ENCODE measurements around the gene YTHDF1.

The YTHDF1 gene

GRCh38 chr20:63187338-63188158 lies 28.4 kb downstream of the YTHDF1 start:
- no peak overlapping the region for H3K27ac ChIP-seq (ENCODE audit: low read depth in 2 of 2, low read length in 2 of 2)

GRCh38 chr20:63186528-63187316 lies 29.2 kb downstream of the YTHDF1 start:
- Histone ChIP-seq H3K36me3 (ENCODE audit: control insufficient read depth in 2 of 2, insufficient read depth in 2 of 2, low read length in 2 of 2) (no peaks in the 10 kb centered on the region), H3K27ac (ENCODE audit: low read depth in 2 of 2, low read length in 2 of 2) (no peak overlapping the region), H3K9me3 (ENCODE audit: control insufficient read depth in 2 of 2, low read length in 2 of 2) (no peaks in the 10 kb centered on the region), H3K4me3 (ENCODE audit: low read length in 2 of 2) (no peak overlapping the region), H3K4me1 (ENCODE audit: control insufficient read depth in 2 of 2, insufficient read depth in 2 of 2, low read length in 2 of 2) (peaks cover 0 to 2% of the 10 kb centered on the region in 2 donors), H3K9ac (ENCODE audit: low read depth in 1 of 2, low read length in 2 of 2) (no peak overlapping the region), H3K27me3 (ENCODE audit: control insufficient read depth in 2 of 2, insufficient read depth in 2 of 2, low read length in 2 of 2) (no peaks in the 10 kb centered on the region)

More at GRCh38 chr20:63187338-63188158, 28.4 kb downstream of the YTHDF1 start:
- Histone ChIP-seq H3K4me3 (ENCODE audit: low read length in 2 of 2) (no peak overlapping the region), H3K4me1 (ENCODE audit: control insufficient read depth in 2 of 2, insufficient read depth in 2 of 2, low read length in 2 of 2) (peaks cover 0 to 2% of the 10 kb centered on the region in 2 donors), H3K9ac (ENCODE audit: low read depth in 1 of 2, low read length in 2 of 2) (no peak overlapping the region), H3K36me3 (ENCODE audit: control insufficient read depth in 2 of 2, insufficient read depth in 2 of 2, low read length in 2 of 2) (no peaks in the 10 kb centered on the region), H3K27me3 (ENCODE audit: control insufficient read depth in 2 of 2, insufficient read depth in 2 of 2, low read length in 2 of 2) (no peaks in the 10 kb centered on the region), H3K9me3 (ENCODE audit: control insufficient read depth in 2 of 2, low read length in 2 of 2) (no peaks in the 10 kb centered on the region)

GRCh38 chr20:63186084-63186483 lies 29.8 kb downstream of the YTHDF1 start:
- no peak overlapping the region for H3K9ac ChIP-seq (ENCODE audit: low read depth in 1 of 2, low read length in 2 of 2)
- H3K27ac ChIP-seq (ENCODE audit: low read depth in 2 of 2, low read length in 2 of 2), result no peak overlapping the region
- no peaks in the 10 kb centered on the region for H3K9me3 ChIP-seq (ENCODE audit: control insufficient read depth in 2 of 2, low read length in 2 of 2)
- H3K27me3 ChIP-seq (ENCODE audit: control insufficient read depth in 2 of 2, insufficient read depth in 2 of 2, low read length in 2 of 2), result no peaks in the 10 kb centered on the region
- peaks cover 0 to 1% of the 10 kb centered on the region in 2 donors for H3K4me1 ChIP-seq (ENCODE audit: control insufficient read depth in 2 of 2, insufficient read depth in 2 of 2, low read length in 2 of 2)
- no peaks in the 10 kb centered on the region for H3K36me3 ChIP-seq (ENCODE audit: control insufficient read depth in 2 of 2, insufficient read depth in 2 of 2, low read length in 2 of 2)
- H3K4me3 ChIP-seq (ENCODE audit: low read length in 2 of 2), result no peak overlapping the region

GRCh38 chr20:63185215-63185796 lies 30.6 kb downstream of the YTHDF1 start:
- Histone ChIP-seq H3K9ac (ENCODE audit: low read depth in 1 of 2, low read length in 2 of 2) (no peak overlapping the region), H3K27me3 (ENCODE audit: control insufficient read depth in 2 of 2, insufficient read depth in 2 of 2, low read length in 2 of 2) (no peaks in the 10 kb centered on the region), H3K4me1 (ENCODE audit: control insufficient read depth in 2 of 2, insufficient read depth in 2 of 2, low read length in 2 of 2) (no peaks in the 10 kb centered on the region), H3K27ac (ENCODE audit: low read depth in 2 of 2, low read length in 2 of 2) (no peak overlapping the region), H3K36me3 (ENCODE audit: control insufficient read depth in 2 of 2, insufficient read depth in 2 of 2, low read length in 2 of 2) (no peaks in the 10 kb centered on the region), H3K9me3 (ENCODE audit: control insufficient read depth in 2 of 2, low read length in 2 of 2) (no peaks in the 10 kb centered on the region), H3K4me3 (ENCODE audit: low read length in 2 of 2) (no peak overlapping the region)

- Histone ChIP-seq H3K9ac (ENCODE audit: low read depth in 1 of 2, low read length in 2 of 2) (no peak overlapping the region), H3K4me3 (ENCODE audit: low read length in 2 of 2) (no peak overlapping the region), H3K27ac (ENCODE audit: low read depth in 2 of 2, low read length in 2 of 2) (no peak overlapping the region), H3K27me3 (ENCODE audit: control insufficient read depth in 2 of 2, insufficient read depth in 2 of 2, low read length in 2 of 2) (peaks cover 6 to 8% of the 10 kb centered on the region in 2 donors), H3K4me1 (ENCODE audit: control insufficient read depth in 2 of 2, insufficient read depth in 2 of 2, low read length in 2 of 2) (no peaks in the 10 kb centered on the region), H3K9me3 (ENCODE audit: control insufficient read depth in 2 of 2, low read length in 2 of 2) (no peaks in the 10 kb centered on the region), H3K36me3 (ENCODE audit: control insufficient read depth in 2 of 2, insufficient read depth in 2 of 2, low read length in 2 of 2) (no peaks in the 10 kb centered on the region)
Observed at GRCh38 chr20:63183422-63184146, 32.3 kb downstream of the YTHDF1 start.

- no peaks in the 10 kb centered on the region for H3K36me3 ChIP-seq (ENCODE audit: control insufficient read depth in 2 of 2, insufficient read depth in 2 of 2, low read length in 2 of 2)
- H3K27ac ChIP-seq (ENCODE audit: low read depth in 2 of 2, low read length in 2 of 2), result no peak overlapping the region
- peaks cover 6 to 8% of the 10 kb centered on the region in 2 donors for H3K27me3 ChIP-seq (ENCODE audit: control insufficient read depth in 2 of 2, insufficient read depth in 2 of 2, low read length in 2 of 2)
- H3K9ac ChIP-seq (ENCODE audit: low read depth in 1 of 2, low read length in 2 of 2), result no peak overlapping the region
- no peak overlapping the region for H3K4me3 ChIP-seq (ENCODE audit: low read length in 2 of 2)
- no peaks in the 10 kb centered on the region for H3K9me3 ChIP-seq (ENCODE audit: control insufficient read depth in 2 of 2, low read length in 2 of 2)
- no peaks in the 10 kb centered on the region for H3K4me1 ChIP-seq (ENCODE audit: control insufficient read depth in 2 of 2, insufficient read depth in 2 of 2, low read length in 2 of 2)
Observed at GRCh38 chr20:63182946-63183415, 33.0 kb downstream of the YTHDF1 start.

GRCh38 chr20:63182425-63182824 lies 33.5 kb downstream of the YTHDF1 start:
- H3K9ac ChIP-seq (ENCODE audit: low read depth in 1 of 2, low read length in 2 of 2), result no peak overlapping the region
- H3K4me3 ChIP-seq (ENCODE audit: low read length in 2 of 2), result no peak overlapping the region
- peaks cover 6 to 8% of the 10 kb centered on the region in 2 donors for H3K27me3 ChIP-seq (ENCODE audit: control insufficient read depth in 2 of 2, insufficient read depth in 2 of 2, low read length in 2 of 2)
- no peaks in the 10 kb centered on the region for H3K4me1 ChIP-seq (ENCODE audit: control insufficient read depth in 2 of 2, insufficient read depth in 2 of 2, low read length in 2 of 2)
- no peak overlapping the region for H3K27ac ChIP-seq (ENCODE audit: low read depth in 2 of 2, low read length in 2 of 2)
- H3K9me3 ChIP-seq (ENCODE audit: control insufficient read depth in 2 of 2, low read length in 2 of 2), result no peaks in the 10 kb centered on the region
- H3K36me3 ChIP-seq (ENCODE audit: control insufficient read depth in 2 of 2, insufficient read depth in 2 of 2, low read length in 2 of 2), result no peaks in the 10 kb centered on the region

GRCh38 chr20:63181226-63181625 lies 34.7 kb downstream of the YTHDF1 start:
- Histone ChIP-seq H3K36me3 (ENCODE audit: control insufficient read depth in 2 of 2, insufficient read depth in 2 of 2, low read length in 2 of 2) (no peaks in the 10 kb centered on the region), H3K9ac (ENCODE audit: low read depth in 1 of 2, low read length in 2 of 2) (no peak overlapping the region), H3K27me3 (ENCODE audit: control insufficient read depth in 2 of 2, insufficient read depth in 2 of 2, low read length in 2 of 2) (peaks cover 12 to 16% of the 10 kb centered on the region in 2 donors), H3K27ac (ENCODE audit: low read depth in 2 of 2, low read length in 2 of 2) (no peak overlapping the region), H3K9me3 (ENCODE audit: control insufficient read depth in 2 of 2, low read length in 2 of 2) (no peaks in the 10 kb centered on the region), H3K4me3 (ENCODE audit: low read length in 2 of 2) (no peak overlapping the region), H3K4me1 (ENCODE audit: control insufficient read depth in 2 of 2, insufficient read depth in 2 of 2, low read length in 2 of 2) (no peaks in the 10 kb centered on the region)

GRCh38 chr20:63180569-63181185 lies 35.3 kb downstream of the YTHDF1 start:
- no peak overlapping the region for H3K9ac ChIP-seq (ENCODE audit: low read depth in 1 of 2, low read length in 2 of 2)
- H3K4me3 ChIP-seq (ENCODE audit: low read length in 2 of 2), result no peak overlapping the region
- H3K27me3 ChIP-seq (ENCODE audit: control insufficient read depth in 2 of 2, insufficient read depth in 2 of 2, low read length in 2 of 2), result peaks cover 15 to 20% of the 10 kb centered on the region in 2 donors

More at GRCh38 chr20:63180569-63181185, 35.3 kb downstream of the YTHDF1 start:
- no peaks in the 10 kb centered on the region for H3K9me3 ChIP-seq (ENCODE audit: control insufficient read depth in 2 of 2, low read length in 2 of 2)
- H3K36me3 ChIP-seq (ENCODE audit: control insufficient read depth in 2 of 2, insufficient read depth in 2 of 2, low read length in 2 of 2), result no peaks in the 10 kb centered on the region
- H3K27ac ChIP-seq (ENCODE audit: low read depth in 2 of 2, low read length in 2 of 2), result no peak overlapping the region
- H3K4me1 ChIP-seq (ENCODE audit: control insufficient read depth in 2 of 2, insufficient read depth in 2 of 2, low read length in 2 of 2), result no peaks in the 10 kb centered on the region

All from mucosa of rectum (tissue), 2 donors.